AG04450 (cell line): ENCODE measurements around the gene NUDCD2. TPM values are rescaled to one million over a fixed set of nuclear protein-coding genes. Genes with fewer than 3 reads are reported as not detected.

Source experiments
- CTCF ChIA-PET: fragments of 300-600, 350-600 bp; formaldehyde crosslinking; extraction: SDS; loops from one replicate; lab custom pipeline; 2022; ENCODE audit warnings: antibody characterized with exemption, inconsistent platforms; lab: Charles Lee
- POLR2A ChIA-PET: fragments of 350-600 bp; formaldehyde crosslinking; extraction: SDS; loops from one replicate; lab custom pipeline; 2021; ENCODE audit warnings: antibody characterized with exemption, inconsistent platforms; lab: Yijun Ruan, JAX
- DNase-seq: peaks from one replicate; pipeline ENCODE4 v3.0.0-alpha.2; 2011; ENCODE audit warnings: low read depth, low spot score
- H3K27ac ChIP-seq: one replicate; pipeline ENCODE4 v1.5.1; 2012; ENCODE audit warnings: low read depth, low read length, control low read depth
- H3K27me3 ChIP-seq: one replicate; pipeline ENCODE4 v1.6.0; 2012; ENCODE audit warnings: low read length; ENCODE audit not compliant: control insufficient read depth, insufficient read depth
- H3K4me3 ChIP-seq: 2 replicates; pipeline ENCODE4 v1.5.1; 2011; ENCODE audit warnings: mild to moderate bottlenecking, low read depth, low read length, control low read depth
- H3K9me3 ChIP-seq: 2 replicates; pipeline ENCODE4 v1.5.1; 2012; ENCODE audit warnings: low read length; ENCODE audit not compliant: control insufficient read depth, insufficient read depth
- CTCF ChIP-seq: IDR thresholded peaks from 2 replicates; pipeline ENCODE4 v1.5.1; 2011; ENCODE audit warnings: low read depth, low read length, control low read depth, inconsistent platforms
- polyA plus RNA-seq: library from polyadenylated mRNA; depleted of rRNA; stranded (reverse); fragments of >200 nt; gene quantifications from 2 replicates; pipeline ENCODE4 v1.2.3, GENCODE V29; 2011

The NUDCD2 gene
- polyA plus RNA-seq, 1 experiment, result 5.6 TPM

GRCh38 chr5:163439092-163439425 lies 20.8 kb downstream of the NUDCD2 start:
- Histone ChIP-seq H3K9me3 (peaks cover 2% of the 10 kb centered on the region; the same call in 1 of the 2 replicates), H3K27ac (no peak overlapping the region), H3K4me3 (peak overlapping the region; percentile 95), H3K27me3 (no peaks in the 10 kb centered on the region)
- no peak for TF ChIP-seq CTCF
- DNase-seq, result no peak
- POLR2A ChIA-PET, result no interaction called here
- CTCF ChIA-PET, result no interaction called here

- TF ChIP-seq CTCF, result no peak
- H3K27me3 ChIP-seq, result no peaks in the 10 kb centered on the region
- CTCF ChIA-PET, result interaction anchor here (0.6 kb wide), 1 partner anchor 24 kb away, joined by 3 read pairs; no protein-coding TSS in a partner anchor
- peak within 1 kb of the TSS; percentile 95 for H3K4me3 ChIP-seq
- POLR2A ChIA-PET, result interaction anchor here (0.9 to 1.5 kb wide), 5 partner anchors 10 to 222 kb away, joined by 4 to 20 read pairs (median 7); partner anchors contain the start of genes HMMR, MAT2B and NUDCD2
- peaks cover 2% of the 10 kb centered on the region; the same call in 1 of the 2 replicates for H3K9me3 ChIP-seq
- peak; percentile 90 for DNase-seq
- H3K27ac ChIP-seq, result peak within 1 kb of the TSS; percentile 81
Observed at GRCh38 chr5:163437309-163438182, 22.4 kb downstream of the NUDCD2 start, which contains the start of gene CCNG1. TSS of gene CCNG1 (plus strand) at chr5:163437595. CDS start at chr5:163439257, 1,662 bp downstream.

- peak overlapping the region; percentile 47 for H3K4me3 ChIP-seq
- POLR2A ChIA-PET, result interaction anchor here (1.2 to 1.5 kb wide), 2 partner anchors 10 to 24 kb away, joined by 10 to 20 read pairs; partner anchors contain the start of genes HMMR and NUDCD2
- H3K9me3 ChIP-seq, result peaks cover 2% of the 10 kb centered on the region; the same call in 1 of the 2 replicates
- no peak for DNase-seq
- no peak overlapping the region for H3K27ac ChIP-seq
- TF ChIP-seq CTCF, result no peak
- H3K27me3 ChIP-seq, result no peaks in the 10 kb centered on the region
- CTCF ChIA-PET, result no interaction called here
Observed at GRCh38 chr5:163437011-163437308, 22.9 kb downstream of the NUDCD2 start.

GRCh38 chr5:163436515-163436914 lies 23.4 kb downstream of the NUDCD2 start:
- Histone ChIP-seq H3K9me3 (peaks cover 2% of the 10 kb centered on the region; the same call in 1 of the 2 replicates), H3K27ac (no peak overlapping the region), H3K27me3 (no peaks in the 10 kb centered on the region), H3K4me3 (no peak overlapping the region)
- CTCF ChIA-PET, result no interaction called here
- TF ChIP-seq CTCF, result no peak
- POLR2A ChIA-PET, result no interaction called here
- DNase-seq, result no peak

GRCh38 chr5:163434401-163434866 lies 25.5 kb downstream of the NUDCD2 start:
- no peak for TF ChIP-seq CTCF
- Histone ChIP-seq H3K4me3 (no peak overlapping the region), H3K27ac (no peak overlapping the region), H3K9me3 (peaks cover 2% of the 10 kb centered on the region; the same call in 1 of the 2 replicates), H3K27me3 (no peaks in the 10 kb centered on the region)
- CTCF ChIA-PET, result interaction anchor here (0.7 kb wide), 1 partner anchor 26 kb away, joined by 3 read pairs; no protein-coding TSS in a partner anchor
- POLR2A ChIA-PET, result no interaction called here
- DNase-seq, result no peak
